GM23338 (cell line): Measurements from ENCODE around the gene GPA33. TPM values are rescaled to one million over a fixed set of nuclear protein-coding genes. Genes with fewer than 3 reads are reported as not detected.
A peak's percentile ranks its signal among the peaks of the same experiment; 100 is the strongest.

Source experiments
- ATAC-seq: fragments of 200-7000 bp; cut with Tn5 transposase; 3 replicates; pipeline ENCODE4 v1.9.1; 2020
- DNase-seq: peaks from one replicate; pipeline ENCODE4 v3.0.0-alpha.2; 2015; ENCODE audit warnings: low spot score
- H2AFZ ChIP-seq: fragments of 200-600 bp; sonication (generic); 2 replicates; pipeline ENCODE4 v1.8.0; 2016; ENCODE audit warnings: antibody characterized with exemption, mild to moderate bottlenecking, moderate library complexity
- H3F3A ChIP-seq: fragments of 200-600 bp; sonication (generic); replicated peaks from 2 replicates; pipeline ENCODE4 v1.8.0; 2017; ENCODE audit warnings: antibody characterized with exemption, mixed run types, low read depth
- H3K27ac ChIP-seq: fragments of 200-600 bp; sonication (generic); 2 replicates; pipeline ENCODE4 v1.6.1; 2016; ENCODE audit warnings: low read depth
- H3K27me3 ChIP-seq: fragments of 200-600 bp; sonication (generic); 2 replicates; pipeline ENCODE4 v1.8.0; 2016; ENCODE audit warnings: mild to moderate bottlenecking, mixed run types, moderate library complexity; ENCODE audit not compliant: insufficient read depth
- H3K36me3 ChIP-seq: fragments of 200-600 bp; sonication (generic); 2 replicates; pipeline ENCODE4 v1.8.0; 2016; ENCODE audit warnings: mild to moderate bottlenecking; ENCODE audit not compliant: insufficient read depth
- H3K4me1 ChIP-seq: fragments of 200-600 bp; sonication (generic); 2 replicates; pipeline ENCODE4 v1.8.0; 2016; ENCODE audit warnings: mild to moderate bottlenecking, moderate library complexity; ENCODE audit not compliant: insufficient read depth
- H3K4me2 ChIP-seq: fragments of 200-600 bp; sonication (generic); 2 replicates; pipeline ENCODE4 v1.7.1; 2017; ENCODE audit warnings: mixed run types
- H3K4me3 ChIP-seq: fragments of 200-600 bp; sonication (generic); 2 replicates; pipeline ENCODE4 v1.6.1; 2016; ENCODE audit warnings: mixed run types
- H3K79me2 ChIP-seq: fragments of 200-600 bp; sonication (generic); replicated peaks from 2 replicates; pipeline ENCODE4 v1.8.0; 2017; ENCODE audit warnings: mild to moderate bottlenecking; ENCODE audit not compliant: insufficient read depth
- H3K9me2 ChIP-seq: fragments of 200-600 bp; sonication (generic); 2 replicates; pipeline ENCODE4 v1.8.0; 2017; ENCODE audit not compliant: insufficient read depth
- H4K20me1 ChIP-seq: fragments of 200-600 bp; sonication (generic); replicated peaks from 2 replicates; pipeline ENCODE4 v1.8.0; 2017; ENCODE audit warnings: mild to moderate bottlenecking; ENCODE audit not compliant: insufficient read depth
- H3K27ac Mint-ChIP-seq: 2 replicates; pipeline ENCODE4 v1.8.0; 2020; ENCODE audit warnings: inconsistent platforms, mild to moderate bottlenecking, moderate library complexity, mixed read lengths
- H3K27me3 Mint-ChIP-seq: 3 replicates; pipeline ENCODE4 v1.8.0; 2022; ENCODE audit warnings: low read depth, mild to moderate bottlenecking, moderate library complexity, mixed read lengths, inconsistent platforms; ENCODE audit not compliant: insufficient read depth, poor library complexity
- H3K36me3 Mint-ChIP-seq: 3 replicates; pipeline ENCODE4 v1.8.0; 2021; ENCODE audit warnings: low read depth, mild to moderate bottlenecking, inconsistent platforms, moderate library complexity, mixed read lengths
- H3K4me1 Mint-ChIP-seq: 3 replicates; pipeline ENCODE4 v1.8.0; 2020; ENCODE audit warnings: mild to moderate bottlenecking, inconsistent platforms, mixed read lengths
- H3K4me3 Mint-ChIP-seq: 3 replicates; pipeline ENCODE4 v1.8.0; 2021; ENCODE audit warnings: moderate library complexity, mild to moderate bottlenecking, inconsistent platforms, mixed read lengths
- H3K9me3 Mint-ChIP-seq: 3 replicates; pipeline ENCODE4 v1.8.0; 2020; ENCODE audit warnings: moderate library complexity, mild to moderate bottlenecking, inconsistent platforms, mixed read lengths
- NANOG ChIP-seq: IDR thresholded peaks from 2 replicates; pipeline ENCODE4 v1.6.1; 2016; ENCODE audit warnings: antibody characterized with exemption, borderline replicate concordance
- POLR2AphosphoS5 ChIP-seq: IDR thresholded peaks from 2 replicates; pipeline ENCODE4 v1.6.1; 2016; ENCODE audit warnings: antibody characterized with exemption, low read depth
- STAT1 ChIP-seq: IDR thresholded peaks from one replicate; pipeline ENCODE4 v1.6.1; 2016; ENCODE audit warnings: antibody characterized with exemption; ENCODE audit not compliant: unreplicated experiment
- ZNF331 ChIP-seq: fragments of 250-450 bp; sonication (Bioruptor Pico); IDR thresholded peaks from 2 replicates; pipeline ENCODE4 v1.5.0; 2020; ENCODE audit warnings: low read depth, mild to moderate bottlenecking, moderate library complexity
- polyA plus RNA-seq: library from polyadenylated mRNA; unstranded; fragments of >200 nt; fragmentation: Nextera tagmentation; extraction: Ambion mirVana; gene quantifications from 2 replicates; pipeline ENCODE4 v1.2.1, GENCODE V29; 2016
- total RNA-seq: library from RNA; depleted of rRNA; stranded (reverse); fragments of >200 nt; shearing (Covaris generic); gene quantifications from 2 replicates; pipeline ENCODE4 v1.2.3, GENCODE V29; 2014
- TF ChIP-seq, protein P1 (sequence below), 2 experiments: fragments of 200-600 bp in 1 of 2; sonication (generic) in 1 of 2; conservative IDR thresholded peaks; 2 replicates each; pipeline versions ENCODE4 v1.5.1 to v1.6.1; 2016 to 2017; ENCODE audit warnings: antibody characterized with exemption in 2 of 2, low read depth in 2 of 2, mild to moderate bottlenecking in 2 of 2, moderate library complexity in 1 of 2
- TF ChIP-seq, protein P2 (sequence below): IDR thresholded peaks from one replicate; pipeline ENCODE4 v1.6.1; 2018; ENCODE audit warnings: antibody characterized with exemption; ENCODE audit not compliant: unreplicated experiment
- TF ChIP-seq, protein P3 (sequence below): fragments of 250-450 bp; sonication (Bioruptor Pico); IDR thresholded peaks from 2 replicates; pipeline ENCODE4 v1.5.0; 2020; ENCODE audit warnings: mild to moderate bottlenecking, moderate library complexity
- TF ChIP-seq, protein P4 (sequence below): IDR thresholded peaks from 2 replicates; pipeline ENCODE4 v1.6.1; 2016; ENCODE audit warnings: antibody characterized with exemption

Gene GPA33
- total and polyA plus RNA-seq, 2 experiments from 2014 or later: 0.10 to 0.28 TPM

DNA sequence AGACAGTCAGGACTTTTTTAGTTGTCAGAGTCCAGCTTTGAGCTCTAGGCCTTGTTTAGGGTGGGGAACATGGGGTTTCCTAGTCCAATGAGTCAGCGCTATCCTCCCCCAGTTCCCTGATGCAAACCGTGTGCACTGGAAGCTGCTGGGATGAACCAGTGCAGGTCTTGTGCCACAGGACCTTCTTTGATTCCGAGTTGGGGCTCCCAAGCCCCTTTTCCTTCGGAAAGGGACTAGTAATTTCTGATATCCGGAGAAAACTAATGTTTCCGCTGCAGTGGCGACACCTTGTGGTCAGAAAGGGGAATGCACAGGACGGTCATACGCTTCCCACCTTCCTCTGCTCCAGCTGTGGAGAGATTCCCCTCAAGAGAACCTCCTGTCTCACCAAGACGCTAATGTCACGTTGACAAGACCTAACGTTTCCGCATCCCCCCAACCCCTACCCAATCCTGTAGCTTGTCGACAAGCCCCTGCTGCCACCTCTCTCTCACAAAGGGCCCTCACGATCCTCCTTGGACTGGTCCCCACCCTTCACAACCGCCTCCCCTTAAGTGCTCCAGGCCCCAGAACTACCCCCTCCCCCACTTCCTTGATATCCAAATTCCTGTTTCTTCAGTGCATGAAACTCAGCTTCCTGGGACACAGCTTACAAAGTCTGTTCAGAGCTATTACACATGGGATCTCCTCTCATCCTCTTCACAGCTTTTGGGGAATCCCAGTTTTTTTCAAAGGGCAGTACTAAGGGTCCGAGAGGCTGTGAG is 30.9 kb downstream of the GPA33 start:
- H3K36me3 ChIP-seq: no peaks in the 10 kb centered on the region
- H3K27ac ChIP-seq: no peak overlapping the region
- no peaks in the 10 kb centered on the region for H3K9me2 ChIP-seq
- no peaks in the 10 kb centered on the region for H3K36me3 Mint-ChIP-seq
- peak overlapping the region; percentile 59 for H3K4me3 Mint-ChIP-seq
- ATAC-seq: peak; percentile 73
- H3K9me3 Mint-ChIP-seq: no peaks in the 10 kb centered on the region
- H3K79me2 ChIP-seq: no peaks in the 10 kb centered on the region
- H2AFZ ChIP-seq: peak overlapping the region; percentile 87
- no peak for TF ChIP-seq ZNF331
- TF ChIP-seq, protein P1, sequence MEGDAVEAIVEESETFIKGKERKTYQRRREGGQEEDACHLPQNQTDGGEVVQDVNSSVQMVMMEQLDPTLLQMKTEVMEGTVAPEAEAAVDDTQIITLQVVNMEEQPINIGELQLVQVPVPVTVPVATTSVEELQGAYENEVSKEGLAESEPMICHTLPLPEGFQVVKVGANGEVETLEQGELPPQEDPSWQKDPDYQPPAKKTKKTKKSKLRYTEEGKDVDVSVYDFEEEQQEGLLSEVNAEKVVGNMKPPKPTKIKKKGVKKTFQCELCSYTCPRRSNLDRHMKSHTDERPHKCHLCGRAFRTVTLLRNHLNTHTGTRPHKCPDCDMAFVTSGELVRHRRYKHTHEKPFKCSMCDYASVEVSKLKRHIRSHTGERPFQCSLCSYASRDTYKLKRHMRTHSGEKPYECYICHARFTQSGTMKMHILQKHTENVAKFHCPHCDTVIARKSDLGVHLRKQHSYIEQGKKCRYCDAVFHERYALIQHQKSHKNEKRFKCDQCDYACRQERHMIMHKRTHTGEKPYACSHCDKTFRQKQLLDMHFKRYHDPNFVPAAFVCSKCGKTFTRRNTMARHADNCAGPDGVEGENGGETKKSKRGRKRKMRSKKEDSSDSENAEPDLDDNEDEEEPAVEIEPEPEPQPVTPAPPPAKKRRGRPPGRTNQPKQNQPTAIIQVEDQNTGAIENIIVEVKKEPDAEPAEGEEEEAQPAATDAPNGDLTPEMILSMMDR (conservative IDR thresholded peaks at IDR 0.05; ENCODE audit: low read depth in 2 of 2): peak; percentile 92 to 95
- peaks cover 17% of the 10 kb centered on the region for H3K4me1 Mint-ChIP-seq
- peak overlapping the region; percentile 34 for H3K4me3 ChIP-seq
- no peaks in the 10 kb centered on the region for H3F3A ChIP-seq
- peaks cover 10% of the 10 kb centered on the region for H3K27me3 Mint-ChIP-seq
- peak overlapping the region; percentile 56 for H3K4me2 ChIP-seq
- peak overlapping the region; percentile 83 for H3K27ac Mint-ChIP-seq
- peak; percentile 90 for DNase-seq
- H3K4me1 ChIP-seq: peaks cover 16% of the 10 kb centered on the region; the same call in 1 of the 2 replicates
- H3K27me3 ChIP-seq: no peaks in the 10 kb centered on the region
- no peaks in the 10 kb centered on the region for H4K20me1 ChIP-seq

- no peak overlapping the region for H3K4me3 ChIP-seq
- no peaks in the 10 kb centered on the region for H3K9me2 ChIP-seq
- H3K27me3 ChIP-seq: no peaks in the 10 kb centered on the region
- no peaks in the 10 kb centered on the region for H4K20me1 ChIP-seq
- Mint-ChIP-seq H3K36me3 (no peaks in the 10 kb centered on the region; the same call in 2 of the 3 replicates), H3K4me3 (no peak overlapping the region), H3K27ac (no peak overlapping the region), H3K27me3 (peaks cover 16% of the 10 kb centered on the region), H3K4me1 (peaks cover 17% of the 10 kb centered on the region), H3K9me3 (no peaks in the 10 kb centered on the region)
- H3K4me1 ChIP-seq: peaks cover 16% of the 10 kb centered on the region; the same call in 1 of the 2 replicates
- H3F3A ChIP-seq: no peaks in the 10 kb centered on the region
- H2AFZ ChIP-seq: peak overlapping the region; percentile 29; the same call in 1 of the 2 replicates
- no peaks in the 10 kb centered on the region for H3K79me2 ChIP-seq
- H3K36me3 ChIP-seq: no peaks in the 10 kb centered on the region
- H3K27ac ChIP-seq: no peak overlapping the region
- peak; percentile 81 for DNase-seq
- no peak overlapping the region for H3K4me2 ChIP-seq
- ATAC-seq: peak; percentile 75
- no peak for TF ChIP-seq STAT1
- TF ChIP-seq, protein P2, sequence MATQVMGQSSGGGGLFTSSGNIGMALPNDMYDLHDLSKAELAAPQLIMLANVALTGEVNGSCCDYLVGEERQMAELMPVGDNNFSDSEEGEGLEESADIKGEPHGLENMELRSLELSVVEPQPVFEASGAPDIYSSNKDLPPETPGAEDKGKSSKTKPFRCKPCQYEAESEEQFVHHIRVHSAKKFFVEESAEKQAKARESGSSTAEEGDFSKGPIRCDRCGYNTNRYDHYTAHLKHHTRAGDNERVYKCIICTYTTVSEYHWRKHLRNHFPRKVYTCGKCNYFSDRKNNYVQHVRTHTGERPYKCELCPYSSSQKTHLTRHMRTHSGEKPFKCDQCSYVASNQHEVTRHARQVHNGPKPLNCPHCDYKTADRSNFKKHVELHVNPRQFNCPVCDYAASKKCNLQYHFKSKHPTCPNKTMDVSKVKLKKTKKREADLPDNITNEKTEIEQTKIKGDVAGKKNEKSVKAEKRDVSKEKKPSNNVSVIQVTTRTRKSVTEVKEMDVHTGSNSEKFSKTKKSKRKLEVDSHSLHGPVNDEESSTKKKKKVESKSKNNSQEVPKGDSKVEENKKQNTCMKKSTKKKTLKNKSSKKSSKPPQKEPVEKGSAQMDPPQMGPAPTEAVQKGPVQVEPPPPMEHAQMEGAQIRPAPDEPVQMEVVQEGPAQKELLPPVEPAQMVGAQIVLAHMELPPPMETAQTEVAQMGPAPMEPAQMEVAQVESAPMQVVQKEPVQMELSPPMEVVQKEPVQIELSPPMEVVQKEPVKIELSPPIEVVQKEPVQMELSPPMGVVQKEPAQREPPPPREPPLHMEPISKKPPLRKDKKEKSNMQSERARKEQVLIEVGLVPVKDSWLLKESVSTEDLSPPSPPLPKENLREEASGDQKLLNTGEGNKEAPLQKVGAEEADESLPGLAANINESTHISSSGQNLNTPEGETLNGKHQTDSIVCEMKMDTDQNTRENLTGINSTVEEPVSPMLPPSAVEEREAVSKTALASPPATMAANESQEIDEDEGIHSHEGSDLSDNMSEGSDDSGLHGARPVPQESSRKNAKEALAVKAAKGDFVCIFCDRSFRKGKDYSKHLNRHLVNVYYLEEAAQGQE: no peak
- TF ChIP-seq POLR2AphosphoS5: no peak
- TF ChIP-seq, protein P3, sequence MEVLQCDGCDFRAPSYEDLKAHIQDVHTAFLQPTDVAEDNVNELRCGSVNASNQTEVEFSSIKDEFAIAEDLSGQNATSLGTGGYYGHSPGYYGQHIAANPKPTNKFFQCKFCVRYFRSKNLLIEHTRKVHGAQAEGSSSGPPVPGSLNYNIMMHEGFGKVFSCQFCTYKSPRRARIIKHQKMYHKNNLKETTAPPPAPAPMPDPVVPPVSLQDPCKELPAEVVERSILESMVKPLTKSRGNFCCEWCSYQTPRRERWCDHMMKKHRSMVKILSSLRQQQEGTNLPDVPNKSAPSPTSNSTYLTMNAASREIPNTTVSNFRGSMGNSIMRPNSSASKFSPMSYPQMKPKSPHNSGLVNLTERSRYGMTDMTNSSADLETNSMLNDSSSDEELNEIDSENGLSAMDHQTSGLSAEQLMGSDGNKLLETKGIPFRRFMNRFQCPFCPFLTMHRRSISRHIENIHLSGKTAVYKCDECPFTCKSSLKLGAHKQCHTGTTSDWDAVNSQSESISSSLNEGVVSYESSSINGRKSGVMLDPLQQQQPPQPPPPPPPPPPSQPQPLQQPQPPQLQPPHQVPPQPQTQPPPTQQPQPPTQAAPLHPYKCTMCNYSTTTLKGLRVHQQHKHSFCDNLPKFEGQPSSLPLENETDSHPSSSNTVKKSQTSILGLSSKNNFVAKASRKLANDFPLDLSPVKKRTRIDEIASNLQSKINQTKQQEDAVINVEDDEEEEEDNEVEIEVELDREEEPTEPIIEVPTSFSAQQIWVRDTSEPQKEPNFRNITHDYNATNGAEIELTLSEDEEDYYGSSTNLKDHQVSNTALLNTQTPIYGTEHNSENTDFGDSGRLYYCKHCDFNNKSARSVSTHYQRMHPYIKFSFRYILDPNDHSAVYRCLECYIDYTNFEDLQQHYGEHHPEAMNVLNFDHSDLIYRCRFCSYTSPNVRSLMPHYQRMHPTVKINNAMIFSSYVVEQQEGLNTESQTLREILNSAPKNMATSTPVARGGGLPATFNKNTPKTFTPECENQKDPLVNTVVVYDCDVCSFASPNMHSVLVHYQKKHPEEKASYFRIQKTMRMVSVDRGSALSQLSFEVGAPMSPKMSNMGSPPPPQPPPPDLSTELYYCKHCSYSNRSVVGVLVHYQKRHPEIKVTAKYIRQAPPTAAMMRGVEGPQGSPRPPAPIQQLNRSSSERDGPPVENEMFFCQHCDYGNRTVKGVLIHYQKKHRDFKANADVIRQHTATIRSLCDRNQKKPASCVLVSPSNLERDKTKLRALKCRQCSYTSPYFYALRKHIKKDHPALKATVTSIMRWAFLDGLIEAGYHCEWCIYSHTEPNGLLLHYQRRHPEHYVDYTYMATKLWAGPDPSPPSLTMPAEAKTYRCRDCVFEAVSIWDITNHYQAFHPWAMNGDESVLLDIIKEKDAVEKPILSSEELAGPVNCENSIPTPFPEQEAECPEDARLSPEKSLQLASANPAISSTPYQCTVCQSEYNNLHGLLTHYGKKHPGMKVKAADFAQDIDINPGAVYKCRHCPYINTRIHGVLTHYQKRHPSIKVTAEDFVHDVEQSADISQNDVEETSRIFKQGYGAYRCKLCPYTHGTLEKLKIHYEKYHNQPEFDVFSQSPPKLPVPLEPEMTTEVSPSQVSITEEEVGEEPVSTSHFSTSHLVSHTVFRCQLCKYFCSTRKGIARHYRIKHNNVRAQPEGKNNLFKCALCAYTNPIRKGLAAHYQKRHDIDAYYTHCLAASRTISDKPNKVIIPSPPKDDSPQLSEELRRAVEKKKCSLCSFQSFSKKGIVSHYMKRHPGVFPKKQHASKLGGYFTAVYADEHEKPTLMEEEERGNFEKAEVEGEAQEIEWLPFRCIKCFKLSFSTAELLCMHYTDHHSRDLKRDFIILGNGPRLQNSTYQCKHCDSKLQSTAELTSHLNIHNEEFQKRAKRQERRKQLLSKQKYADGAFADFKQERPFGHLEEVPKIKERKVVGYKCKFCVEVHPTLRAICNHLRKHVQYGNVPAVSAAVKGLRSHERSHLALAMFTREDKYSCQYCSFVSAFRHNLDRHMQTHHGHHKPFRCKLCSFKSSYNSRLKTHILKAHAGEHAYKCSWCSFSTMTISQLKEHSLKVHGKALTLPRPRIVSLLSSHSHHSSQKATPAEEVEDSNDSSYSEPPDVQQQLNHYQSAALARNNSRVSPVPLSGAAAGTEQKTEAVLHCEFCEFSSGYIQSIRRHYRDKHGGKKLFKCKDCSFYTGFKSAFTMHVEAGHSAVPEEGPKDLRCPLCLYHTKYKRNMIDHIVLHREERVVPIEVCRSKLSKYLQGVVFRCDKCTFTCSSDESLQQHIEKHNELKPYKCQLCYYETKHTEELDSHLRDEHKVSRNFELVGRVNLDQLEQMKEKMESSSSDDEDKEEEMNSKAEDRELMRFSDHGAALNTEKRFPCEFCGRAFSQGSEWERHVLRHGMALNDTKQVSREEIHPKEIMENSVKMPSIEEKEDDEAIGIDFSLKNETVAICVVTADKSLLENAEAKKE (CRISPR knock-in tag): no peak
- no peak for TF ChIP-seq NANOG
- TF ChIP-seq, protein P4, sequence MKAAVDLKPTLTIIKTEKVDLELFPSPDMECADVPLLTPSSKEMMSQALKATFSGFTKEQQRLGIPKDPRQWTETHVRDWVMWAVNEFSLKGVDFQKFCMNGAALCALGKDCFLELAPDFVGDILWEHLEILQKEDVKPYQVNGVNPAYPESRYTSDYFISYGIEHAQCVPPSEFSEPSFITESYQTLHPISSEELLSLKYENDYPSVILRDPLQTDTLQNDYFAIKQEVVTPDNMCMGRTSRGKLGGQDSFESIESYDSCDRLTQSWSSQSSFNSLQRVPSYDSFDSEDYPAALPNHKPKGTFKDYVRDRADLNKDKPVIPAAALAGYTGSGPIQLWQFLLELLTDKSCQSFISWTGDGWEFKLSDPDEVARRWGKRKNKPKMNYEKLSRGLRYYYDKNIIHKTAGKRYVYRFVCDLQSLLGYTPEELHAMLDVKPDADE: no peak
Observed at GRCh38 chr1:167057241-167057688, 32.9 kb downstream of the GPA33 start.
